ENCODE data around the gene ZDHHC15.

ZDHHC15 gene

GRCh38 chrX:75327607-75328006 is 195.2 kb downstream of the ZDHHC15 start:
- Histone ChIP-seq H4K20me1 (ENCODE audit: insufficient read depth, low read length) (no peaks in the 10 kb centered on the region), H3K9ac (ENCODE audit: low read length) (no peak overlapping the region), H3K4me3 (ENCODE audit: low read depth, low read length, poor library complexity, severe bottlenecking) (no peak overlapping the region), H3K9me3 (ENCODE audit: low read length) (no peaks in the 10 kb centered on the region), H3K27ac (ENCODE audit: low read depth, low read length, poor library complexity, severe bottlenecking) (no peak overlapping the region), H3K9me2 (ENCODE audit: low read depth, low read length) (no peaks in the 10 kb centered on the region), H3K27me3 (ENCODE audit: insufficient read depth, low read length) (no peaks in the 10 kb centered on the region), H3K36me3 (ENCODE audit: insufficient read depth, low read length) (peaks cover 8% of the 10 kb centered on the region; the same call in 1 of the 2 replicates), H2AFZ (ENCODE audit: low read length) (no peak overlapping the region), H3F3A (ENCODE audit: insufficient read depth, low read length) (no peaks in the 10 kb centered on the region), H3K79me2 (ENCODE audit: insufficient read depth, low read length) (no peaks in the 10 kb centered on the region), H3K4me2 (ENCODE audit: low read length) (no peak overlapping the region), H3K4me1 (ENCODE audit: insufficient read depth, low read length, severe bottlenecking) (no peaks in the 10 kb centered on the region)
- TF ChIP-seq CTCF (IDR thresholded peaks at IDR 0.05; ENCODE audit: low read length) = no peak
- no peak for TF ChIP-seq EZH2 (IDR thresholded peaks at IDR 0.05; ENCODE audit: borderline replicate concordance, low read length)

All from OCI-LY1 (cell line).